NCI-H1417 treated with DMSO at 0.1 percent for 48 hours (cell line): ENCODE data around the gene HDAC4.
"Not testable (repeated sequence)": the region's sequence is repeated elsewhere in the genome, so short reads cannot be mapped to it uniquely, and the experiment has no call there.

Source experiments
- DNase-seq: peaks from one replicate; lab custom pipeline; 2025; lab: John Stamatoyannopoulos, UW

Gene HDAC4

DNA sequence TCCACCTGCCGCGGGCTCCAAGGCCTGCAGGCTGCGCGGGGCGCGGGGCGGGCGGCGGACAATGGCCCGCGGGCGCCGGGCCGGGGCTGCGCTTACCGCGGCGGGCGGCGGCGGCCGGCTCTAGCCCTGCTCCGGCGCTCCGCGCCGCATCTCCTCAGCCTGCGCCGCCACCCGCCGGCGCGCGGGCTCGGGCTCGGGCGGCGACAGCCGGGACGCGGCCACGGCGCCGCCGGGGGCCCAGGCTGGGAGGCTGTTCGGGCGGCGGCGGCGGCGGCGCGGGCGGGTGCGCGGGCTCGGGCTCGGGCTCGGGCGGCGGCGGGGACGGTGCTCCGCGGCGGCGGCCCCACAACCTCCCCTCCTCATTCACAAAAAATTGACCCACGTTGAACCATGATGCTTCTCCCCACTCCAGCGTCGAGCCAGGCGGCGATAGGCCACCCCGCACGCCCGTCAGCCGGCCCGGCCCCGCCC lies at the start of gene HDAC4:
TSS of gene HDAC4 (minus strand) at position 425 of the 471 bp plus-strand sequence. CDS start 48,321 bp downstream, outside the sequence.
- no peak for DNase-seq

DNA sequence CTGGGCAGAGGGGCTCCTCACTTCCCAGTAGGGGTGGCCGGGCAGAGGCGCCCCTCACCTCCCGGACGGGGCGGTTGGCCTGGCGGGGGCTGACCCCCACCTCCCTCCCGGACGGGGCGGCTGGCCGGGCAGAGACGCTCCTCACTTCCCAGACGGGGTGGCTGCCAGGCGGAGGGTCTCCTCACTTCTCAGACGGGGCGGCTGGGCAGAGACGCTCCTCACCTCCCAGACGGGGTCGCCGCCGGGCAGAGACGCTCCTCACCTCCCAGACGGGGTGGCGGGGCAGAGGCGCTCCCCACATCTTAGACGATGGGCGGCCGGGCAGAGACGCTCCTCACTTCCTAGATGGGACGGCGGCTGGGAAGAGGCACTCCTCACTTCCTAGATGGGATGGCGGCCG lies 48.6 kb upstream of the HDAC4 start:
- DNase-seq: not testable (repeated sequence)

DNA sequence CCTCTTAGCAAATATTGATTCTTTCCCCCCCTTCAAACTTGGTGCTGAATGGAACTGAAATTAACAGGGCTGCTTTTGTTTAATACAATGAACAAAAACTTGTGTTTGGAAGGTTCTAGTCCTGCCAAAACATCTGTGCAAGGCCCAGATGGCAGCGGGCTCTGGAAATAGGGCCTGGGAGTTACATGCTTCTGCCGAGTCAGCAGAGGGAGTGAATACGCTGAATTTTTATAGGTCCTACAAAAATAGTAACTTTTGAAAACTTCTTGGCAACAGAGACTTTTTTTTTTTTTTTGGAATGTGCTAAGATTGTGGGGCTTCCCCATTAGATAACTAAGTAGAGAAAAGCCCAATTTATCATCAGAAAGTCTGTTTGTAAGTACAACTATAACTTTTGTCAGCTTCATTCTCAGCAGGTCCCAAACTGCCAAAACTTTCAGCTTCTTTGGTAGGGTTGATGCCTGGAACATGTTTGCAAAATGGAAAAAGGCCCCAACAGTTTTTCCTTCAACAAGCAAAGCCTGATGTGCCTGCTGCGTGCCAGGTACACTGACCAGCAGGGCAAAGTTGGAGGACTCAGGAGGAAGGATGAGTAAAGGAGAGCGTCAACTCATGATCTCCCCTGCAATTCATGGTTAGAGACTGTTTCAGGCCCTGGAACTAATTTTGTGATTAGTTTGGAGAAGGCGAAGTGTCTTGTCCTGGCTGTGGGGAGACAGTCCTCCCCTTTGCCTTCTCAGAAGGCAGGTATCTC lies 45.1 kb upstream of the HDAC4 start:
- no peak for DNase-seq

DNA sequence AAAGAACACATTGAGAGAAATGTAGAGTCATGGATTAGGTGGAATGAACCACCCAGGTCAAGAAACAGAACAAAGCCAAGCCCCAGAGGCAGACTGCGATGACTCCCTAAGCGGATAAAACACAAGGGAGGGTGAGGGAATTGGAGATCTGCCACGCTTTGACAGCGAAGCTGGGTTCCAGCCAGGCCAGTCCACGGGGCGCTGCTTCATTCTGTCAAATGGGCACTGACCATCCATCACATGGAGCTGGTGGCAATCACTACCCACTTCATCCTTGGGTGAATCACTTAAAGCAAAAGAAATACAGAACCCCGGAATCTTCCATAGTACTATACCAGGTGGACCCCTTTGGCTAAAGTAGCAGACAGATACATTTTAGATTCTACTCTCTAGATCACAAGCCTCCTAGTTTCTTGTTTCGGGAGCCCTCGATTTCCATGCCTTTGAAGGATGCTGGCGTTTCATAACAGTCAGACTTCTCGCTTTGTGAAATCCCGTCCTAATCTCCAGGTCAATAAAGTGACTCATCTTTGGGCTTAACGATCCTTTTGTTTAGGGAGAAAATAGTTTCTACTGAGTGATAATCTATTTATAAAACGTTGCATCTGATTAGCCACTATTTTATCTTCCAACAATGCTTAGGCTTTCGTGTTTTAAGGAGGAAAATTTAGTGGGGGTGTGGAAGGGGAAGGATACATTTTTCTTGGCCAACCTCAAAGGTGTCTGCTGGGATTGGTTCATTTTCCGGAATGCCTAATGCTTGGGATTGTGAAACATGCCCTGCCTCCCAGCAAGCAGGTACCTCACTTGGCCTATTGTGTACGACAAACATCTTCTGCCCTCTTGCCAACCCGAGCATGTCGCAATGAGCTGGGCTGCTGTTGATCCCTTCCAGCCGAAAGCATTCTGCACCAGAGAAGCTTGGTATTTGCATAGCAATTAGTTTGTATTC lies 44.1 kb upstream of the HDAC4 start:
- no peak for DNase-seq

DNA sequence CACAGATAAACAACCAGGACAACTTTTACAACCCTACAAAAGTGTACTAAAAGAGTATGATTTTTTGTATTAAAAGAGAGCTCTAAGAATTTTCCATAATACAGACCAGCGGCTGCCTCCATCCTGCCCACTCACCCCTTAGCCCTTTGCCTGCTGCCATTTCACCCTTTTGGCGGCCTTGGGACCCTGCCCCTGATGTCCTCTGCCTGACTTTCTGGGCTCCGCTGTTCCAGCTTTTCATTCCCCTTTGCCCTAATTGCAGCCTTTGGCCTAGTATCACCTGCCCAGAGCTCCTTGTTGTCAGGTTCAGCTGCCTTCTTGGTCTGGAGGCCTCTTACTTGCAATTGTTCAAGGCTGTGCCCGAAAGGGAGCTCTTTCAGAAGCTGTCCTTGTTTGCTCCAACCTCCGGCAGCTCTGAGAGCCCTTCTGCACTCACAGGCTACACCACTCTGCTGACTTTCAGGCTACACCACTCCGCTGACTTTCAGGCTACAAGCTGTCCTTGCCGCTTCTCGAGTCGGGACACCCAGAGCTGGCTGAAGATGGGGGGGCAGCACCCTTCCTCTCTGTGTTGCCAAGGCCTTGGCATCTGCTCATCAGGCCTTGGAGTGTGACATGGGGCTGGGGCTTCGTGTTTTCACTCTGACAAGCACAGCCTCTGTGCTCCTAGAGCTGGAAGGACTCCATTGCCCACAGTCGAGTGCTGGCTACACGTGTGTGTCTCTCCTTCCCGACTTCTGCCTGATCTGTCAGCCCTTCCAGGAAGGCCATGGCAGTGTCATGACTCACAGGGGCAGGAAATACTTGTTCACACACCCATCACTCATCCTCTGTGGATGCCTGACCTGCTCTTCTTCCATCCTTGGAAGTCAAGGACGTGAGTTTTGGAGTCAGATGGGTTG lies 43.1 kb upstream of the HDAC4 start:
- no peak for DNase-seq

DNA sequence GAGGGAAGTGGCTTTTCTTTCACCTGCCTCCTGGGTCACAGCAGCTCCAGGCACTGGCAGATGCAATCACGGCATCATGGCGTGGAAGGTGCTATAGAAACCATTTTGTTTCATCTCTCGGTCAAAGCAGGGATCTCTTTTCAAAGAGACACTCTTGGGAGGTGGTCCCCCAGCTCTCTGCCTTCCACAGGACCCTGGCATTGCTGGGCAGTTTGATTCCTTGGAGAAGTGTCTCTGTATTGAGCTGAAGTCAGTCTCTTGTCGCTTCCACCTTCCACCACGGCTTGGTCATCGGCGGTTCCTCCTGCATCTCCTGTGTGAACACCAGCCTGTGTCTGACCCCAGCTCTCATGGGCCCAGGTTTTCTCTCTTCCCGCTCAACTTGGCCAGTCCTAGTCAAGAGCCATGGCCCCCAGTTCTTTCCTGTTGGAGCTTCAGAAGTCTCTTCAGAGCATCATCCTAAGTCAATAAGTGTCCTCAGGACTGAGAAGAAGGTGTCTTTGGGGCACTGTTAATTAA lies 42.3 kb upstream of the HDAC4 start:
- DNase-seq: no peak

DNA sequence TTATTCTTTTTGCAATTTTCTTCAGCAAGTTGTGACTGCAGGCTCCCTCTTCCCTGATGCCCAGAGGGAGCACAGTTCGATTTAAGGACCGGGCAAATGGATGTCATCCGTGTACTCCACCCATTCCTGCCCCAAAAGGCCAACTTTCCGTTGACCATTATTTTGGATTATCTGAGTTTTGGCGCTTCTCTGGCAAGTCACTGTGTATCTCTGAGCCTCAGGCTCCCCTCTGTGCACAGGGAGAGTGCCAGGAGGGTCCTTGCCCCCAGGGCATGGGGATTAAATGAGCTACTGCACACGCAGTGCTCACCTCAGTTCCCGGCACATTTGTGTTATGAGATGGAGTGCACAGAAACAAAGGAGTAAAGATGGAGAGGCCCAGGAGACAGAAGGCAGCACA lies 41.4 kb upstream of the HDAC4 start:
- DNase-seq: no peak

DNA sequence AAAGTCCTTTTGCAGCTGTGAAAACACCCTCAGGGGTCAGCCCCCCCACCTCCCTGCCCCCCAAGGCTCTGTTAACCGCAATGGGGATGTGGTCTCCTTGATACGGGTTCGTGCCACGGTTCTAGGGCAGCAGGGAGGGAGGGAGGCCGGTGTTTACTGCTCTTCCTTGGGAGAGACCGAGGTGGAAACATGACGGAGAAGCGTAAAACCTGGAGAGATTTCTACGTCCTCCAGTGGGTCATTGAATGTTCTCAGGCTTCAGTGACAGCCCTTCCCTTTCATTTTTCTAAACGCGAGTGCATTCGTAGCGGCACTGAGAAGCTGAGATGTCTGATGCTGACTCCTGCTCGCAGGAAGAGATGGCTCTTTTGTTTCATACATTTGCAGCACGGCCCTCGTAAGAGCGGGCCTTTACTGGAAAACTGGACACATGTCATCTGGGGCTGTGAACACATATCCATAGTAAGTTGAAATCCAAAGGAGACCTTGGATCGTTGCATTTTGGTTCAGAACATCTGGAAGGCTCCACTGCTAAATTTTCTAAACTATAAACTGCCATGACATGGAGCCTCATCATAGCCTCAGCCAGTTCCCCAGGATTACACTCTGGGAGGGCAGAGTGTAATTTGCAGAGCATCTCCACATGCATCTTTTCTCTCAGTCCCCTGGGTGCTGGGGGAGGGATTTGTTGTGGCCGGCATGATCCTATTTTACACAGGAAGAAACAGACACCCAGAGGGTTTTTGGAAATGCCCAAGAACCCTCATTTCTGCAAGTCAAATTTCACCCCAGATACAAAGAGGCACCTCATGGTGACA lies 40.6 kb upstream of the HDAC4 start:
- no peak for DNase-seq

DNA sequence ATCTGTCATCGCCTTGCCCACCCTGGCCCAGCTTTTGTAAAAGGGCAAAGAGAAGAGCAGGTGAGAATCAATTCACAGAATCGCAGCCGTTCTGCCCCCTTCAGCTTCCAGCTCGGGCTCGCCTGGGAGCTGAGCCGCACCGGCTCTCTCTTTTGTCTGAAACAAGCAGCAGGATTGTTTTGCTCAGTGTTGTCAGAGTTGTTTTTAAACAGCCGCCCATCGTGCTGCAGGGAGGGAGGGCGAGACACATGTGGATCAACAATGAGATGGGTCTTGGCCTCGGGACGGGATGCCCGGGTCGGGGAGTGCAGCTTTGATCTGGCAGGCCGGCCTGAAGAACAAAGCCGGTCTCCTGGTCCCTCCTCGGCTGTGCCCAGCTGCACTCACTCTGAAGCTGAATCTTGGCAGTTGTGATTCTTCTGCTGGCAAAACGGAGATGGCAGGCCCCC lies 39.7 kb upstream of the HDAC4 start:
- no peak for DNase-seq

DNA sequence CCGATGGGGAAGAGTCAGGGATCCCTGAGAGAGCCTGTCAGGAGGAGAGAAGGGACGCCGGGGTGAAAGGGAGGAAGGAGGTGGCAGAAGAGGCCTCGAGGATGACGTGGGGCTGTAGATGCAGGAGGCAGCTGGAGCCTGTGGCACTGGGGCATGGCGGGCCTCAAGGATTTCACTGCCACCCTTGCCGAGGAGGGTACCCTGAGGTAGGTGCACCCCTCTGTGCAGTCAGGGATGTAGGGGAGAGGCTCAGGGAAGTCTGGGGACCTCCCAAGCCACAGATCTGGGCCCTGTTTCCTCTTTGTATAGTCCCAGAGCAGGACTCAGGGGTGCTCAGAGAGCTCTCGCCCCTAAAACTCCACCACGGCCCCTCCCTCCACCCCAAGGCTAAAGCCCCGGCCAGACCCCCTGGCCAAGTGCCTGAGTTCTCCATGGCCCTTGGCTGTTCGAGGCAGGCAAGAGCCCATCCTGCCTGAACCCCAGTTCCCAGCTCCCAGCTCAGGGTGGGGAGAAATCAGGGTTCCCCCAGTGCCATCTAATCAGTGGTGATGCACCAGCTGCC lies 39.0 kb upstream of the HDAC4 start:
- DNase-seq: no peak

DNA sequence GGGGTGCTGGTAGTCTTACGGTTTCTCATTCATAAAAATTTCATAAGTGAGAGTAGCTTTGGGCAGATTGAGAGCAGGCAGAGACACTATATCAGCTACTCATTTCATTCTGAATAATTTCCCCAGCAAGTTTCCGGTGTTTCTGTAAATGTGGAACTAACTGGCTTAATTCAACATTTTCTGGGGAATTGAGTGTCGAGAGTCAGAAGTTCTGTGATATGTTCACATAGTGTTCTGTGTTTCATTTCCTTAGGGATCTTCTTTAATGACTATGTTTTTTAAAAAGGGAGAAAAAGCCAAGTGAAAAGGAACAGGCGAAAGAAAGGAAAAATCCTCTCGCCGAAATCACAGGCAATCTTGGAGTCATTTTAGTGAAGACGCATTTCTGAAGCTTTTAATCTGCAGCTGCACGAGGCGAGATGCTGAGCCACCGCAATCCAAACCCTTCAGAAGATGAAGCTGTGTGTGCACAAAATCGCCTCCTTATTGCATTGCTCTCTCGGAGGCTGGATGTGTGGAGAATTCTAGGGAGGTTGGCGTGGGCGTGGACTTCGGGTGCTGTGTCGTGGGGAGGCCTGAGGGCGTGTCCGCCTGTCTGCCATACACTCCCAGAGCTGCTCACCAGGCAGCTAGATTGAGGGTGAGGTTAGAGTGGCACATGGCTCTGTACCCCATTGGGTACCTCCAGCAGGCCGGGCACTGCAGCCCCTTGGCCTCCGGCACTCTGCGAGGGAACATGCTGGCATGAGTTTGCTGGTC lies 38.4 kb upstream of the HDAC4 start:
- no peak for DNase-seq

DNA sequence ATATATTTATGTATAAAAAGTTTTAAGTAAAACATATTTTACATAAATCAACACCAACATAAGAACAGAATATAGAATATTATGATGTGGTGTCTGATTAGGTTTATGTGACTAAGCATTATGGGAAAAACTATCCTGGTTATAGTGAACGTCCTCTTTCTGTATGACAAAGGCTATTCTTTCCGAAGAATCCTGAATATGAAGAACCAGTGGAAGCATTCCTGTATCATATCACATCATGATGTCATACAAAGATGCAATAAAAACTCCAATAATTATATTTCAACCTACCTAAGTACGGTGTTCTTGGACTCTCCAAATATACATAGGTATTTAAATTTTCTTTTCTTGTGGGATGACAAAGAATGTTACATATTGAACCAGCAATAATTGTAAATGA lies 37.5 kb upstream of the HDAC4 start:
- no peak for DNase-seq

DNA sequence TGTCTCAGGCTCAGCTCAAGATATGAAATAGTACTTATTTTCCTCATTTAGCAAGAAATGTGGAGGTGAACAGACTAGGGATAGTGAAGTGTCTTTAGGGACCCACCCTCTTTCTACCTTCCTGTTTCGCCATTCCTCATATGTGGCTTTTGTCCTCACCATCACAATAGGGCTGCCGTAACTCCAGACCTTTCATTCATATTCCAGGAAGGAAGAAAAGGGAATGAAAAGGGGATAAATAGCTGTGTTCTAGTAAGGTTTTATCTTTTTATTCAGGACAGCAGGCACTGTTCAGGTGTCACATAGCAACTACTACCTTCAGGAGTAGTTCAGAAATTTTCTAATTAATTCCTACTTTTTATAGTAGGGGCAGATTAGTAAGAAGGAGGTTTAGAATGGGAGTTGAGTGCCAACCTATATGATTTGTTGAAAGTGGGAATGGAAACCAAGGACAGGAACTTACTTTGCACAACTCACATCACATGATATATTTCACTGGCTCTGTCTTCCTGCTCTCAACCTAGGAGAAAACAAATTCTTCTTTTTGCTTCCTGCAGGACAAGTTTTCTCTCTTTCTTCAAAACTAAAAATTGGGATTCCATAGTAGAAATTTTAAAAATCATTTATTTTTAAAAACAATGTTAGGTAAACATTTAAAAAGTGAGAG lies 36.0 kb upstream of the HDAC4 start:
- DNase-seq: no peak

DNA sequence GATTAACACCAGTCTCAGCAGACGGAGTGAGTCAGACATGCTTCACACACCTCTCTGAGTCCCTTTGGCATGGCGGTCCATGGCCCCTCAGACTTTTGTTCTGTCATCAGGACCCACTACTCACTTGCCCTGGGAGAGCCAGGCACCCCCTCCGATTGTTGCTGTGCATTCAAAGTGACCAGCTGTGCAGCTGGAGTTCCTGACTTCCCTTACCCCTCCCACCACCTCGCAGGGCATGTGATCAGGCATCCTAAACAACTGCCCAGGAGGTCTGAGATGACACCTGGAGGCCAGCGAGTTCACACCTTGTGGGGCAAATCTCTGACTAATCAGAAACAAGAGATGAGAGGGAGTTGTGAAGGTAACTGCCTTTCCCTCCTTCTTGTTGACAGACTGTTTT lies 35.3 kb upstream of the HDAC4 start:
- no peak for DNase-seq

DNA sequence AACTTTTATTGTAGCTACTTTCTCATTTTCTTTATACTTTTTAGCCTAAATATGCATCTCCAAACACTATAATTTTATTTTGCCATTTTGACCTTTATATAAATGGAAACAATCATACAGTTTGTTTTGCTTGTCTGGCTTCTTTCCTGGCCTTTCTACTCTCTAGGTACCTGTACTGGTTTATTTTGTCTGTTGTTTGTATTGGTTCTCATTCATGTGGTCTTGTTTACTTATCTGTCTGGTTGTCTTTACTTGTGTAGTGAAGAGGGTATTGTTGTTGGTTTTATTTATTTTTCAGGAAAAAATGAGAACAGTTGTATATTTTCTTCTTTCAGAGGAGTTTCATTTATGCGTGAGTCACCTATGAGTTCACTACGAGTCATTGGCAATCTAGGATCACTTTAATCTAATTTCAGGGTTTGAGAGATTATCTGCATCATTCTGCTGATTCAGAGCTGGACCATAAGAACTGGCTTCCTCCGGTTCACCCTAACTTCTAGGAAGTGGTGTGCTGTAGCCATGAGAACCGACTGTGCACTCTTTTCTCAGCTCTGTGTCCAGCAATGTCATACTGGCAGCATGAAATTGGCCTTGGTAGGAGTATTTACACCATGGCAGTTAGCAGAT lies 33.1 kb upstream of the HDAC4 start:
- DNase-seq: no peak

DNA sequence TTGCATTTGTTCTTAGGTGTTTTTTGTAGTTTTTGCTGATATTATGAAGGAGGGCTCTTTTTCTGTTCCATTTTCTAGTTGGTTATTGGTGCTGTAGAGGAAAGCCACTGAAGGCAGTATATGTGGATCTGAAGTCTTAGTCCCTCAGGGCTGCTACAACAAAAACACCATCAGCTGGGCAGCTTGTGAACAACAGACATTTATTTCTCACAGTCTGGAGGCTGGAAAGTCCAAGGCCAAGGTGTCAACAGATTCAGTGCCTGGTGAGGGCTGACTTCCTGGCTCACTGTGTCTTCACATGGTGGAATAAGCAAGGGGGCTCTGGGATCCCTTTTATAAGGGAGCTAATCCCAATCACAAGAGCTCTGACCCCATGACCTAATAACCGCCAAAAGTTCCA lies 31.4 kb upstream of the HDAC4 start:
- no peak for DNase-seq

DNA sequence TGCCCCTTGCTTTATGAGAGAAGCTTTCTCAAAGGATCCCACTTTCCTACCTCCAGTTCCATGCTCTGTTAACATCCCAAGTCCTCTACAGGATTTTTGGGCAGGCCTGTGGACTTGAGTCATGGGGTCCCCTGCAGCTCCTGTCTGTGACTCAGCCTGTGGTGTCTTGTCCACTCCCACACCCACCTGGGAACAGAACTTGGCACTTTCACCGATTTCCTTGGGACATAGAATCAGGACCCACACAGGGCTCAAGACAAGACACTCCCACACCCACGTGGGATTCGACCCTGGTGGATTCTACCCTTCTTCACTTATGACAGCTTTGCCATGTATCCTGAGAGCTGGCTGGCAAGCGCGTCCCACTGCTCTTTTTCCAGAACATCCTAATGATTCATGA lies 30.7 kb upstream of the HDAC4 start:
- DNase-seq: no peak

DNA sequence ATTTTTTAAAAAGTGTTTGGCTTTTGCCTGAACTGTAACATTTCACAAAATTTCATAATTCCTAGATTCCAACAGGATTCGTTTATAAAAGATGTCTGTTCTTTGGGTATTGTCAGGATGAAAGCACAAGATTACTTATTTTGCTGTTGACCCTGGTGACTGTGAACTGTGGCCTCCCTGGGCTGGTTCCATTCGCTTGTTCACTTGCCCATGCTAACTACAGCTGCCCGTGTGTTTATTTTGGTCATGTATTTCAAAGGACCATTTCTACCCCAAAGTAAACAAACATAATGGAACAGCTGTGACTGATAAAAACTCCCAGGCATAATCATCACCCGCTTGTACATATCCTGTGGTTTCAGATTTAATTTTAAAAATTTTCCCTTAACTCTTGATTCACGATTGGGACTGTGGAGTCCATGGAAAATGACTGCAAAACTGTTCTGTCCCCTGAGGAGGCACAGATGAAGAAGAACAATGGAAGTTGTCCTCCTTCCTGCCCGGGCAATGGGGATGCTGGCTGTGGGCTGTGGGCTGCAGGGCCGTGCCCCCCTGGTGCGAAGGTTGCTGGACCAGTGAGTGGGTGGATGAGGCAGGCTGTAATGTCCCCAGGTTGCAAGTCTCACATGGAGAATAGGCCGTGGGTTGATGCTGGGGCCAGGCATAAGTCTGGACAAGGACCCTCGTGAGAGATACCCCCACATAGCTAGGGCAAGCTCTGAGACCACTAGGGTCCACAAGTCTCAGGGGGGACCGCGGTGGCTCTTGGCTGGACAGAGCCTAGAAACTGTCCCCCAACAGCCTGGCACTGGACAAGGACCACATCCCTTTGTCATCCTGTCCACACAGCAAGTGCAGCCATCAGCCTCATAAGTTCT lies 28.9 kb upstream of the HDAC4 start:
- no peak for DNase-seq
